Mesendoderm (in vitro differentiated cells): ENCODE data around the gene SLC4A5.
"Not testable (repeated sequence)": the region's sequence is repeated elsewhere in the genome, so short reads cannot be mapped to it uniquely, and the experiment has no call there.

Source experiments
- DNase-seq: peaks from one replicate; pipeline ENCODE4 v3.0.0; 2013
- H2AK5ac ChIP-seq: 2 replicates; pipeline ENCODE4 v1.6.1; 2013; ENCODE audit warnings: low read length, inconsistent platforms
- H2BK120ac ChIP-seq: 2 replicates; pipeline ENCODE4 v1.6.1; 2013; ENCODE audit warnings: low read depth, mild to moderate bottlenecking, low read length, moderate library complexity, mixed read lengths
- H2BK15ac ChIP-seq: replicated peaks from 2 replicates; pipeline ENCODE4 v1.6.1; 2013; ENCODE audit warnings: low read depth, mild to moderate bottlenecking, moderate library complexity
- H2BK5ac ChIP-seq: 2 replicates; pipeline ENCODE4 v1.6.1; 2013; ENCODE audit warnings: low read length, inconsistent platforms
- H3K18ac ChIP-seq: 2 replicates; pipeline ENCODE4 v1.6.1; 2013; ENCODE audit warnings: mild to moderate bottlenecking, low read length, mixed read lengths
- H3K23ac ChIP-seq: one replicate; pipeline ENCODE4 v1.6.1; 2013; ENCODE audit warnings: low read length
- H3K27ac ChIP-seq: 2 replicates; pipeline ENCODE4 v1.5.1; 2013; ENCODE audit warnings: low read depth, mild to moderate bottlenecking, inconsistent platforms, low read length, moderate library complexity
- H3K27me3 ChIP-seq: 2 replicates; pipeline ENCODE4 v1.6.1; 2013; ENCODE audit warnings: low read length, control low read depth, mild to moderate bottlenecking, inconsistent platforms; ENCODE audit not compliant: insufficient read depth, poor library complexity
- H3K36me3 ChIP-seq: 2 replicates; pipeline ENCODE4 v1.6.1; 2013; ENCODE audit warnings: low read length, inconsistent platforms; ENCODE audit not compliant: control insufficient read depth, insufficient read depth
- H3K4ac ChIP-seq: one replicate; pipeline ENCODE4 v1.6.1; 2013; ENCODE audit warnings: low read depth, mild to moderate bottlenecking, low read length, moderate library complexity
- H3K4me1 ChIP-seq: 2 replicates; pipeline ENCODE4 v1.6.1; 2013; ENCODE audit warnings: low read depth, low read length, inconsistent platforms; ENCODE audit not compliant: control insufficient read depth
- H3K4me2 ChIP-seq: 2 replicates; pipeline ENCODE4 v1.6.1; 2013; ENCODE audit warnings: low read length
- H3K4me3 ChIP-seq: 2 replicates; pipeline ENCODE4 v1.5.1; 2013; ENCODE audit warnings: mild to moderate bottlenecking, low read length
- H3K56ac ChIP-seq: one replicate; pipeline ENCODE4 v1.6.1; 2013; ENCODE audit warnings: low read length
- H3K79me1 ChIP-seq: 2 replicates; pipeline ENCODE4 v1.6.1; 2013; ENCODE audit warnings: low read length, inconsistent platforms
- H3K79me2 ChIP-seq: 2 replicates; pipeline ENCODE4 v1.6.1; 2013; ENCODE audit warnings: mild to moderate bottlenecking, low read length; ENCODE audit not compliant: control insufficient read depth, insufficient read depth
- H3K9ac ChIP-seq: 2 replicates; pipeline ENCODE4 v1.6.1; 2013; ENCODE audit warnings: low read length, inconsistent platforms
- H4K5ac ChIP-seq: one replicate; pipeline ENCODE4 v1.6.1; 2013; ENCODE audit warnings: low read length
- H4K8ac ChIP-seq: one replicate; pipeline ENCODE4 v1.6.1; 2013; ENCODE audit warnings: low read depth, mild to moderate bottlenecking, control low read depth, low read length, moderate library complexity
- WGBS: extraction: QIAGEN DNeasy Blood & Tissue Kit; methylation state at CpG from one replicate; pipeline ENCODE4 v1.1.7; 2013; ENCODE audit warnings: low lambda C conversion rate, missing lambda C conversion rate; ENCODE audit not compliant: insufficient coverage; ENCODE audit errors: extremely low coverage; 5-methylcytosine and 5-hydroxymethylcytosine counted together

SLC4A5 gene

DNA sequence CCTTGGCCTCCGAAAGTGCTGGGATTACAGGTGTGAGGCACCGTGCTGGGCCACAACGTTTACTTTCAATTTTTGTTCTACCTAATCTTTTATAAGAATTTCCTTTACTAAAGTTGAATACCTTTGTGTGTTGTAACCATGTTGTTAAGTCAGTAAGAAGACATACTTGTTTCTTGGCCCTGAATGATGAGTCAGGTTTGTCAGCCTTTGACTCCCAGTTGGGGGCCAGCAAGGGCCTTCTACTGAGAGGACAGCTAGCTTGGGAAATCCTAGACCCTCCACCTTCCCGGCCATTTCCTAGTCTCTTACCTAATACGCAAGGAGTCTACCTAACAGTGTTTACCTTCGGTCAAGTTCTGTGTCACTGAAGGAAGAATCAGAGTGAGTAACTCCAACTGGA lies 122.1 kb downstream of the SLC4A5 start:
- Histone ChIP-seq H3K18ac (no peak overlapping the region), H3K4me2 (no peak overlapping the region), H2AK5ac (no peak overlapping the region), H3K27me3 (no peaks in the 10 kb centered on the region), H2BK120ac (no peak overlapping the region), H3K79me1 (no peaks in the 10 kb centered on the region), H4K5ac (no peak overlapping the region), H3K4me1 (no peaks in the 10 kb centered on the region), H3K9ac (no peak overlapping the region), H2BK15ac (no peak overlapping the region), H3K56ac (no peak overlapping the region), H3K23ac (no peak overlapping the region), H2BK5ac (no peak overlapping the region), H3K27ac (no peak overlapping the region), H3K4me3 (no peak overlapping the region), H3K4ac (no peak overlapping the region), H4K8ac (no peak overlapping the region), H3K36me3 (peaks cover 2% of the 10 kb centered on the region), H3K79me2 (no peaks in the 10 kb centered on the region)
- DNase-seq: peak; percentile 53
- WGBS: no CpG with 5 or more reads among the region's 6 CpGs

DNA sequence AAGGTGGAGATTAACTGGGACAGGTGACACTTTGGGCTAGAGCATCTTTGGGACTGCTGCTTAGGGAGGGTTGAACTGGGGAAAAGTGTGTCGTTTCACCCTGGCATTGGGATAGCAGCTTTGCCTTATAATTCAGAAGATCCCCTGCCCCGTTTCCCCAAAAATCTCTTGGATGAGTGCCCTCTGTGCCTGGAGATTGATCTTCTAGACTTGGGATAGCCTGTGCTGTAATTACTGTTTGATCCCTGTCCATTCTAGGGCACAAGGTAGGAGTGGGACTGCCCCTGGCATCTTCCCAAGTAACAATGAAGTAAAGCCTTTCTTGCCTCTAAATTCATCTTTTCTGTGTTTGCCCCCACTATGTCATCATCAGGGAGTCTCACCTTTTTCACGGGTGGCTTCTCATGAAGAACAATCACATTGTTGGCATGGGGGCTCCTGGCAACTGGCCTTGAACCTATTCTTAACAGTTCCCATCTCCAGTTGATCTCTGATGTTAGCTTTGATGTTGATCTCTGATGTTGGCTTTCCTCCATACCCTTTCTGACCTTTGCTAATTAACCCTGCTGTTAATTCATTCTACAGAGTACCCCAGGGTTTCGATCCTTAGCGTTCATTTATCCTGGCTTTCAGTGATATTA lies 123.2 kb downstream of the SLC4A5 start:
- no CpG with 5 or more reads among the region's 5 CpGs for WGBS
- H3K27ac ChIP-seq: no peak overlapping the region
- DNase-seq: no peak
- no peak overlapping the region for H2AK5ac ChIP-seq
- no peak overlapping the region for H3K56ac ChIP-seq
- H3K79me2 ChIP-seq: no peaks in the 10 kb centered on the region
- no peak overlapping the region for H3K4me3 ChIP-seq
- H3K18ac ChIP-seq: no peak overlapping the region
- H4K5ac ChIP-seq: no peak overlapping the region
- H2BK15ac ChIP-seq: no peak overlapping the region
- no peaks in the 10 kb centered on the region for H3K79me1 ChIP-seq
- H2BK120ac ChIP-seq: no peak overlapping the region
- H3K23ac ChIP-seq: no peak overlapping the region
- H3K27me3 ChIP-seq: no peaks in the 10 kb centered on the region
- no peak overlapping the region for H3K9ac ChIP-seq
- H2BK5ac ChIP-seq: no peak overlapping the region
- H3K4me2 ChIP-seq: no peak overlapping the region
- H3K36me3 ChIP-seq: peaks cover 2% of the 10 kb centered on the region
- no peak overlapping the region for H4K8ac ChIP-seq
- no peaks in the 10 kb centered on the region for H3K4me1 ChIP-seq
- H3K4ac ChIP-seq: no peak overlapping the region

DNA sequence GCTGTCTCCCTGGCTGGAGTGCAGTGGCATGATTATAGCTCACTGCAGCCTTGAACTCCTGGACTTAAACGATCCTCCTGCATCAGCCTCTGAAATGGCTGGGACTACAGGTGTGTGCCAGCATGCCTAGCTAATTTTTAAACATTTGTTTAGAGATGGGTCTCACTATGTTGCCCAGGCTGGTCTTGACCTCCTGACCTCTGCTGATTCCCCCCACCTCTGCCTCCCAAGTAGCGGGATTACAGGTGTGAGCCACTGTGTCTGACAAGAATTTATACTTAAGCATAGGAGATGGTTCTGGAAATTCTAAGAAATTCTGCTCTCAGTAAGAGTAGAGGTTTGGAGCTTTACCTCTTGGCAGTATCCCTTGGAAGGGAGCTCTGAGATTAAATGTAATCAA lies 126.6 kb downstream of the SLC4A5 start:
- Histone ChIP-seq H3K36me3 (peaks cover 7% of the 10 kb centered on the region), H3K79me1 (no peaks in the 10 kb centered on the region), H3K18ac (no peak overlapping the region), H4K8ac (no peak overlapping the region), H3K4me3 (no peak overlapping the region), H3K56ac (no peak overlapping the region), H3K27ac (no peak overlapping the region), H2BK15ac (no peak overlapping the region), H3K27me3 (no peaks in the 10 kb centered on the region), H2BK5ac (no peak overlapping the region), H3K4me1 (no peaks in the 10 kb centered on the region), H3K79me2 (no peaks in the 10 kb centered on the region), H3K4ac (no peak overlapping the region), H4K5ac (no peak overlapping the region), H3K23ac (no peak overlapping the region), H3K4me2 (no peak overlapping the region), H3K9ac (no peak overlapping the region), H2BK120ac (no peak overlapping the region), H2AK5ac (no peak overlapping the region)
- WGBS: no CpG with 5 or more reads among the region's 2 CpGs
- DNase-seq: no peak

DNA sequence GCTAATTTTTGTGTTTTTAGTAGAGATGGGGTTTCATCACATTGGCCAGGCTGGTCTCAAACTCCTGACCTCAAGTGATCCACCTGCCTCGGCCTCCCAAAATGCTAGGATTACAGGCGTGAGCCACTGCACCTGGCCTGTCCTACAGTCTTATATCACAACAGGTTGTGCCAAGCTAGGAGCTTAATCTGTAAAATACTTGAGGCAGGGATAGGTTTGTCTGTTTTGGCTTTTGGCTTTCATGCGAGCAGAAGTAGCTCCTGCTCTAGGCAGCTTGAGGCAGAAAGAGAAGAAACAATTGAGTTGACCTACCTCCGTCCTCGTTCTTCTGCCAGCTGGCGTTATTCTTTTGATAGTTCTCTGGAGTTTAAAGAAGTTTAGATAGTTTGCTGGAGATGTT lies 127.4 kb downstream of the SLC4A5 start:
- not testable (repeated sequence) for H3K79me1 ChIP-seq, H2BK5ac ChIP-seq, H3K9ac ChIP-seq, H3K79me2 ChIP-seq, H2AK5ac ChIP-seq, H3K56ac ChIP-seq, H3K4me3 ChIP-seq, H3K27ac ChIP-seq, H2BK15ac ChIP-seq, H4K5ac ChIP-seq, H3K18ac ChIP-seq, H3K4ac ChIP-seq, H4K8ac ChIP-seq, H3K27me3 ChIP-seq, H2BK120ac ChIP-seq, H3K4me1 ChIP-seq, H3K4me2 ChIP-seq, H3K23ac ChIP-seq, DNase-seq
- H3K36me3 ChIP-seq: peaks cover 11% of the 10 kb centered on the region
- WGBS: no CpG with 5 or more reads among the region's 6 CpGs

DNA sequence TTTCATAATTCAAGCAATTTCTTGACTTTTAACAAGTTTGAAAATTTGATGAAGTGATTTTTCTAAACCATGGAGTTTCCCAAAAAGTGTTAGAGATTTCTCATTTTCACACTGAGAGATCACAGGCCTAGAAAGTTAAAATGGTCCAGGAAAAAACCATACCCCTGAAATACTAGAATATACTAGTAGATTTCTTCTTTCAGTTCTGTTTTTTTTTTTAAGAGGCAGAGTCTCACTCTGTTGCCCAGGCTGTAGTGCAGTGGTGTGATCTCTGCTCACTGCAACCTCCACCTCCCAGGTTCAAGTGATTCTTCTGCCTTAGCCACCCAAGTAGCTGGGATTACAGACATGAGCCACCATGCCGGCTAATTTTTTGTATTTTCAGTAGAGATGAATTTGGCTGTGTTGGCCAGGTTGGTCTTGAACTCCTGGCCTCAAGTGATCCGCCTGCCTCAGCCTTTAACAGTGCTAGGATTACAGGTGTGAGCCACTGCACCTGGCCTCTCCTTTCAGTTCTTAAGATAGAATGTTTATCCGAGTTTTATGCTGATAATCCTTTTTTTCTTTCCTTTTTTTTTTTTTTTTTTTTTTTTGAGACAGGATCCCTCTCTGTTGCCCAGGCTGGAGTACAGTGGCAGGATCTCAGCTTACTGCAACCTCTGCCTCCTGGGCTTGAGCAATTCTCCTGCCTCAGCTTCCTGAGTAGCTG lies 130.4 kb downstream of the SLC4A5 start:
- no peak overlapping the region for H4K8ac ChIP-seq
- peaks cover 5% of the 10 kb centered on the region for H3K79me1 ChIP-seq
- no peak overlapping the region for H3K56ac ChIP-seq
- H3K23ac ChIP-seq: no peak overlapping the region
- no peak overlapping the region for H3K4me2 ChIP-seq
- no CpG with 5 or more reads among the region's 3 CpGs for WGBS
- H3K4me1 ChIP-seq: no peaks in the 10 kb centered on the region
- H3K18ac ChIP-seq: no peak overlapping the region
- H3K9ac ChIP-seq: no peak overlapping the region
- no peak overlapping the region for H3K4ac ChIP-seq
- no peaks in the 10 kb centered on the region for H3K27me3 ChIP-seq
- no peak overlapping the region for H2BK120ac ChIP-seq
- H3K4me3 ChIP-seq: no peak overlapping the region
- H3K36me3 ChIP-seq: peaks cover 19% of the 10 kb centered on the region
- no peak overlapping the region for H2BK15ac ChIP-seq
- H2BK5ac ChIP-seq: no peak overlapping the region
- H3K27ac ChIP-seq: no peak overlapping the region
- H4K5ac ChIP-seq: no peak overlapping the region
- no peak overlapping the region for H2AK5ac ChIP-seq
- peaks cover 10% of the 10 kb centered on the region for H3K79me2 ChIP-seq
- no peak for DNase-seq
